ENCODE results near the gene KANSL1.
"Not testable (repeated sequence)": the region's sequence is repeated elsewhere in the genome, so short reads cannot be mapped to it uniquely, and the experiment has no call there.

KANSL1 gene

DNA sequence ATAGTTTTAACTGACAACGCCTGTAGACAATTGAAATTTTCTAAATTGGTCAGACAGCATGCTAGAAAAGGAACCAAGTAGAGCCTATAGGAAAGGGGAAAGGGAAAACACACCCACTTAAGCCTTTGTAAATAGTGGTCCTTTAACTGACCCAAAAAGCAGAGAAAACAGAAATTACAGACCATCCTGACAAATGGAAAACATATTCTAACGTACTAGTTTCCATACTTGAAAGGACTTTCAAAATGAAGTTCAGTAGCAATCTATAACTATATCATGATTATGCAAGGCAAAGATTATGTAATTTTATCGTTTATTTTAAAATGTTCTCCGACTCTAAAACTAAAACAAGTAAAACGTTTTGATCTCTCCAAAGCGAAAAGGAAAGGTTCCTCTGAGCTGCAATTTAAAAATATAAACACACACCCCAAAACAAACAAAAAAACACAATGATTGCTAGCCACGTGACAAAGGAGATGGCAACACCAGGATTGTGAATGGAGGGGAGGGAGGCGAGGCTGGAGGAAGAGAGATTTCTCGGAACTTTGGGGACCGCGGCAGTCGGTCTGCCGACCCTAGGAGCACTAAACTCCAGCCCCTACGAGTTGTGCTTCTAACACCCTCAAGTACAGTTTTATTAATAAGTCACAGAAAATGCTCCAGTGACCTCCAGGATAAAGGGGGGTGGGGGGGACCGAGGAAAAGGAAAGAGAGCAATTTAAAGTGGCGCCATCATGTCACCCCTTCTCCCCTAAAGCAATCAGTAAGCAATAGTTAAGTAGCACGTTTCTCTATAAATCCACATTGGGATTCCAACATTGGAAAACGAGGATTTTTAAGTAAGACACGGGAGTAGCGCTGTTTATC is 1.7 kb downstream of the KANSL1 start:
- DNase-seq: peak; percentile 41 to 62

DNA sequence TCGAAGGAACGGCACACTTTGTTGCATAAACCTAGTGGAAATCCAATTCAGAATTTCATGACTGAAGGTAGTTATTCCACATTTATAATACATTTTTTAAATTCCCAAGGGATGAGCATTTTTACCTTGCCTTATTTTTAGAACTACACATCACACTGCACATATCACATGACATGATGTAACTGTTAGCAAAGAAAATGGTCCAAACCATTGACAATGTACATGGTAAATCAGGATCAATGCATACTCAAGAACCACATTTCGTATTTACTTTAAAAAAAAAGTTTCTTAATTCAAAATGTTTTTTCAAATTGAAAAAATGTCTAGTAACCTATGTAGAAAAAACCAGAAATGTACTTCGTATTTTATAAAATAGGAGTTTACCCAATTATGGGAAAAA is 2.5 kb downstream of the KANSL1 start:
- DNase-seq: no peak

DNA sequence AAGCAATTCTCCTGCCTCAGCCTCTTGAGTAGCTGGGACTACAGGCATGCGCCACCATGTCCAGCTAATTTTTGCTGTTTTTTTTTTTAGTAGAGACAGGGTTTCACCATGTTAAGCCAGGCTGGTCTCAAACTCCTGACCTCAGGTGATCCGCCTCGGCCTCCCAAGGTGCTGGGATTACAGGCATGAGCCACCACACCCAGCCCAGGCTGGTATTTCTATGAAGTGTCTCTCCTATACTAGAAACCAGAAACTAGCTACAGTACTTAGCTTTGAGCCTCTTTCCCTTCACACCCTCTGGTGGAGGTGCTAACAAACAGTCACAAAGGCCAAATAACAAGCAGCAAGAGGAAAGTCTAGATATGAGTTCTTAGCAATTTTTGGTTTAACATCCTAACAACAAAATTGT is 6.4 kb downstream of the KANSL1 start:
- DNase-seq: peak in 1 of 2 experiments; percentile 64

DNA sequence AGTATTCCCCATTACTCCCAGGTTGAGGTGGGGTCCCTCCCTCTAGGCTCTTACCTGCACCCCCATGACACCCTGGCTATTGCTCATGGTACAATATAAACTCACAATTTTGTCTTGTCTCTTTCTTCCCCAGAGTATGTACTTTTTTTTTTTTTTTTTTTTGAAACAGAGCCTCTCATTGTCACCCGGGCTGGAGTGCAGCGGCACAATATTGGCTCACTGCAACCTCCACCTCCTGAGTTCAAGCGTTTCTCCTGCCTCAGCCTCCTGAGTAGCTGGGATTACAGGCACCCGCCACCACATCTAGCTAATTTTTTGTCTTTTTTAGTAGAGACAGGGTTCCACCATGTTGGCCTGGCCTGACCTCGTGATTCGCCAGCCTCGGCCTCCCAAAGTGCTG is 8.5 kb downstream of the KANSL1 start:
- DNase-seq: no peak

DNA sequence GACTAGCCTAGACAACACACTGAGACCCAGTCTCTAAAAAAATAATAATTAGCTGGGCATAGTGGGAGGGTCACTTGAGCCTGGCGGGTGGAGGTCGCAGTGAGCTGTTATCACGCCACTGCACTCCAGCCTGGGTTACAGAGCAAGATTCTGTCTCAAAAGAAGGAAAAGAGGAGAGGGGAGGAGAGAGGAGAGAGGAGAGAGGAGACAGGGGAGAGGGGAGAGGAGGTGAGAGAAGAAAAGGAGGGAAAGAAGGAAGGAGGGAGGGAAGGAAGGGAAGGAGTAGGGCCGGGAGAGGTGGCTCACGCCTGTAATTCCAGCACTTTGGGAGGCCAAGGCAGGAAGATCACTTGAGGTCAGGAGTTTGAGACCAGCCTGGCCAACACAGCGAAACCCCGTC is 9.8 kb downstream of the KANSL1 start:
- not testable (repeated sequence) for DNase-seq

DNA sequence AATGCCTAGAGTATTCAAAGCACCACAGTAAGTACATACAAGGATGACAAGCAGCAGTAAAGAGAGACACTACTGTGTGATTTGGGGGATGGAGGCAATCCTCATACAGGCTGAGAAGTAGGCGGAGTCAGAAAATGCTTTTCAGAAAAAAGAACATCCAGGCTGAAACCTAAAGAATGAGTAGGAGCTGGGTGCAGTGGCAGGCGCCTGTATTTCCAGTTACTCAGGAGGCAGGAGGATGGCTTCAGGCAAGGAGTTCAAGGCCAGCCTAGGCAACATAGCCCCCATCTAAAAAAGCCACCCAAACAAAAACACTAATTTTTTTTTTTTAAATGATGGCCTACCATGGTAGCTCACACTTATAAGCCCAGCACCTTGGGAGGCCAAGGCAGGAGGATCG is 10.3 kb downstream of the KANSL1 start:
- DNase-seq: no peak

DNA sequence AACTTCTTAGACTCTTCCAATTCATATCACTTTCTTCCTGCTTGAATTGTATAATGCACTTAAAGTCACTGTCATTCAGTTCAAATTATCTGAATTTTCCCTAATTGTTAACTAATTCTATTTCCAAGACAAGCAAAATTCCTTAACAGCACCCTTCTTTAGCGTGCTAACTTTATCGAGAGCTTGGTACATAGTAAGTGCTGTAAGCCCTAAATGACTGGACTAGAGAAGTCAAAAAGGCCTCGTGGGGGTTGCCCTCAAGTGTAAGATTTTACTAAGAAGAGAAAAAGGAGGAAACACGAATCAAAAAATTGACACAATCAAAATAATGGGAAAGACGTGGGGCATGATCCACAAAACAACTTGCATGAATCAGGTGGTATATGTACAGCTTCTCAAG is 11.3 kb downstream of the KANSL1 start:
- no peak for DNase-seq

DNA sequence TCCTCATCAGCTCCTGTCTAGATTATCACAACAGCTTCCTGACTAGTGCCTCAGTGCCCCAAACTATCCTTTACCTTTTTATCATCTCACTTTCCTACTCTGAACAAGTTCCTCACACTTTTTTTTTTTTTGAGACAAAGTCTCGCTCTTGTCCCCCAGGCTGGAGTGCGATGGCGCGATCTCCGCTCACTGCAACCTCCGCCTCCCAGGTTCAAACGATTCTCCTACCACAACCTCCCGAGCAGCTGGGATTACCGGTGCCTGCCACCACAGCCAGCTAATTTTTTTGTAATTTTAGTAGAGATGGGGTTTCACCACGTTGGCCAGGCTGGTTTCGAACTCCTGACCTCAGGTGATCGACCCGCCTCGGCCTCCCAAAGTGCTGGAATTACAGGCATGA is 11.9 kb downstream of the KANSL1 start:
- DNase-seq: not testable (repeated sequence)

DNA sequence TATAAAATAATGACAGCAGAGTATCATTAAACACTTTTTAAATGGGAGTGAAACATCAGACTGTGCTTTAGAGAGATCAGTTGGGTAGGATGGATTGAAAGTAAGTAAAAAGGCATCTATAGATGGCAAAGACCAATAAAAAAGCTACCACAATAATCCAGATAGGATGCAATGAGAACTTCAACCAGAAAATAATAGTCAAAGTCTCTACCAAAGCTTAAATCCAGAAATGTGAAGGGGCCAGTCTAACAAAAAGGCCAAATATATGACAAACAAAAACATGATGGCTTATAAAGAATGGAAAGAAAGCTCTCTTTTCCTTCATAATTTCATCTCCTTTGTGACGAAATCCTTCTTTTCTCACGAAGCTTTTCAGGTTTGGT is 12.3 kb downstream of the KANSL1 start:
- DNase-seq: no peak

DNA sequence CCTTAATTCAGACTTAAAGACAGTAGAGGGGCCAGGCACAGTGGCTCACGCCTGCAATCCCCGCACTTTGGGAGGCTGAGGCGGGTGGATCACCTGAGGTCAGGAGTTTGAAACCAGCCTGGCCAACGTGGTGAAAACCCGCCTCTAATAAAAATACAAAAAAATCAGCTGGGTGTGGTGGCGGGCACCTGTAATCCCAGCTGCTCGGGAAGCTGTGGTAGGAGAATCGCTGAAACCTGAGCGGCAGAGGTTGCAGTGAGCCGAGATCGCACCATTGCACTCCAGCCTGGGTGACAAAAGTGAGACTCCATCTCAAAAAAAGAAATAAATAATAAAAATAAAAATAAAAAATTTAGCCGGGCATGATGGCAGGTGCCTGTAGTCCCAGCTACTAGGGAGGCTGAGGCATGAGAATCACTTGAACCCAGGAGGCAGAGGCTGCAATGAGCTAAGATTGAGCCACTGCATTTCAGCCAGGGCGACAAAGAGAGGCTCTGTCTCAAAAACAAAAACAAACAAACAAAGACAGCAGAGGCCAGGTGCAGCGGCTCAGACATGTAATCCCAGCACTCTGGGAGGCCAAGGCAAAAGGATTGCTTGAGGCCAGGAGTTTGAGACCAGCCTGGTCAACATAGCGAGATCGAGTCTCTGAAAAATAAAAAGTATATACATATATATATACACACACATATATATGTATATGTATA is 12.9 kb downstream of the KANSL1 start:
- not testable (repeated sequence) for DNase-seq

- no peak for DNase-seq
Measured at GRCh38 chr17:46179375-46179999, 13.7 kb downstream of the KANSL1 start.

GRCh38 chr17:46178550-46179214 is 14.5 kb downstream of the KANSL1 start:
- no peak for DNase-seq

DNA sequence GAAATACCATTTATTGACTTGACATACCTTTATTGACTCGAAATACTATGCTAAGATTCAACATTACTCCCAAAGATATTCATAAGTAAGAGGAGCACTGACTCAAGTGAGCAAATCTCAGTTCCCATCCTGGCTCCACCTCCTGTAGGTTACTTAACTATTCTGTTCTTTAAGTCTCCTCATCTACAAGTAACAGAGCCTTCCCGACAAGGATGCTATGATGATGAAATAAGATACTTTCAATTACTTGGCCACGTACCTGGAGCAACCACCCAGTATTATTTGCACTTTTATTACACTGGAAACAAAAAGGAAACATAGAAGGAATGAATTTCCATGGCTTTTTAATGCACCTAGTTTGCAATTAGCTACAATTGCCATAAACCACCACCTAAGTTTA is 16.3 kb downstream of the KANSL1 start:
- no peak for DNase-seq

GRCh38 chr17:46175891-46176290 is 17.3 kb downstream of the KANSL1 start:
- DNase-seq: no peak

DNA sequence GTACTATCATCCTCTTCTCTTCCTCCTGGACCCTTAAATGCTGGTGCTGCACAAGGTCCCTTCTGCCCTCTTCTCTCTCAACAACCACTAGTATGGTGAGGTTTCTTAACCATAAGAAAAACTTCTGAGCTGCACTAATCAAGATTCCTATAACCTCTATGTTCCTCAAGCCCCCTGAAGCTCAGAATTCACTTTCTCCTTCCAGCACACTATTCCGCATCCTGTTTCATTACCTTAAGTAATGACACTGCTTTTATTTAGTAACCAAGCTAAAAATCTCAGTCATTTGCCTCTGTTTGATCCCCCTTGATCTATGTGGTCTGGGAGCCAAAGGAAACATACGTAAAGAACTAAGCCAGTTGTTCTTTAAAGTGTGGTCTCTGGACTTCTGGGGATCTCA is 20.1 kb downstream of the KANSL1 start:
- no peak for DNase-seq

DNA sequence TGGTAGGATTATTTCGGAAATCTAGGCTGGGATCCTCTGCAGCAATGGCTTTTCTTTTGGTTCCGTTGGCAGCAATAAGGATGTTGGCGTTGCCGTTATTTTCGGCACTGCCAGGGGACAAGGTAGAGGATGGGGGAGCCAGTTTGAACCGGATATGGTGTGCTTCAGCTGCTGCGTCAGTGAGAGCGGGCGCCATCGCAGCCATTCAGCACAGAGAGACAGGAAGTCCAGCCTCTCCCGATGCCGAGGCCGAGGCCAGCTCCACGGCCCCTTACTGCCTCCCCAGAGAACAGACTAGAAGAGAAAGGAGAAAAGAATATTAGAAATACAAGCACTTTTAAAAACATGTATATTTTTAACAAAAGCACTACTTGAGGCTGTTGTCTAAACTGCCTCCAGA is 21.3 kb downstream of the KANSL1 start:
- DNase-seq: no peak

DNA sequence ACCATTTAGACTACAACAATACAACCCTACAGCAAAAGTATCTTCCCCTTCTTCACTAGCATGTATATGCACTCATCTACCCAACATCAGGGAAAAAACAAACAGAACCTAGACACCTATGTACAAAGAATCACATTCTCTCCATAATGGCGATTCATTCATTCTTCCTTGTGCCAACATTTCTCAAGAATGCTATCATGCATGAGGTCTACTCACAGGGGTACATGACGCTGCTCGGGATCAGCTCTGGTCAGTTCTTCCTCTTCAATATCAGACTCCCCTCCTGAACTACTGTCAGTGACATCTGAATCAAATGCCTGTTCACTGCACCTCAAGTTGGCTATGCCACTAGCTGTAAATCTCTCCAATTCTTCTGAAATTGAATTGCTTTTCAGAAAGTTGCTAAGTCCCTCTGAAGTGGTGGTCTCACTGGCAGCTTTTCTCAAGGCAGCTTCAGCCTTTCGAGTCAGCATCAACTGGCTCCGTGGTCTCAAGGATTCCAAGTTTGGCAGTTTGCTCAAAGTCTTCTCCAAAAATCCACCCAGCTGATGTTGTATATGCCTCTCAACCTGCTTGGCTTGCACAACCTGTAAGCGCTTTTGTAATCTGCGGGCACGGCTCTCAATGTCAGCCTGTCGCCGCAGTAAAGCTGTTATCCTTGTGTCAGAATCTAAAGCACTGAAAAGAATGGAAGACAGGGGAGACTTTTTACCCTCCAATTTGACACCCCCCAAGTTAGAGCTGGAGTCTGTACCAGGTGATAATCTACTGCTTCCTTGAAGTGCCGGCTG is 22.4 kb downstream of the KANSL1 start:
- no peak for DNase-seq

- no peak for DNase-seq
Measured at GRCh38 chr17:46169913-46170638, 23.2 kb downstream of the KANSL1 start.

DNA sequence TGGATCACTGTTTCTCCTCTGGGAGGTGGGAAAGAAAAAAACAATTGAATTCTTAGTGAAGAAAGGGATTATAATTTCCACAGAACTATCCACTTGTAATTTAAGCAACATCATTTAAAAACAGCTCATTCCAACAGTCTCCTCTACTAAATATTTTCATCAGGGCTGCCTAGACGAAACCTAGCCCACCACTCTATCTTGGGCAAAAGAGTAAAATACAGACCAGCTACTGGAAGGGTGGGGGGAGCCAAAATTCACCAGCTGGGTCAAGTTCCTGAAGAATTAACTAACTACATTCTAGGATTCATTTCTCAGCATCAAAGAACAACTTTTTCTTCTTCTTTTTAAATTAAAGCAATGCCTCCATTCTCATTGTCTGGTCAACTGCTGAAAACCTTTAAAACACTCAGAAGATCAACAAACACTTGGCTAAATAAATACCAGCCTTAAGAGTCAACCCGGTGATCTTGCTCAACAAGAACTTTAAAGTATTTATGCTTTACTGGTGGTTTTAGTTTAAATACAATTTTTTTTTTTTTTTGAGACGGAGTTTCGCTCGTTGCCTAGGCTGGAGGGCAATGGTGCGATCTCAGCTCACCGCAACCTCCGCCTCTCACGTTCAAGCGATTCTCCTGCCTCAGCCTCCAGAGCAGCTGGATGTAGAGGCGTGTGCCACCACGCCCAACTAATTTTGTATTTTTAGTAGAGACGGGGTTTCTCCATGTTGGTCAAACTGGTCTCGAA is 25.2 kb downstream of the KANSL1 start:
- no peak for DNase-seq

DNA sequence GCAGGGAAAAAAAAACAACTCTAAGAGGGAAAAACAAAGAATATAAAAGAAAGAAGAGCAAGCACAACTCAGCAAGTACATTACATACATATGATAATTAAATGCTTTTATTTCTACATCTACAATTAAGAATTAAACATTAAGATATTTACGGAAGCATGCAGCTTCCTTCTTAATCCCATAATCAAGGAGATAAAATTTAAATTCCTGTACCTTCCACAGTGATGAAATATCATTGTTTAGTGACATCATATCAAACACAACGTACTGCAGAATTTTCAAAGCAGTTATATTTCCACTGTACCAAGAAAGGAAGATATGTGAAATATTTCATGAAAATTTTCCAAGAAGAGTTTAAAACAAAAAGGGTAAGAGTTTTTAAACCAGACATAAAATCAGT is 26.0 kb downstream of the KANSL1 start:
- no peak for DNase-seq

DNA sequence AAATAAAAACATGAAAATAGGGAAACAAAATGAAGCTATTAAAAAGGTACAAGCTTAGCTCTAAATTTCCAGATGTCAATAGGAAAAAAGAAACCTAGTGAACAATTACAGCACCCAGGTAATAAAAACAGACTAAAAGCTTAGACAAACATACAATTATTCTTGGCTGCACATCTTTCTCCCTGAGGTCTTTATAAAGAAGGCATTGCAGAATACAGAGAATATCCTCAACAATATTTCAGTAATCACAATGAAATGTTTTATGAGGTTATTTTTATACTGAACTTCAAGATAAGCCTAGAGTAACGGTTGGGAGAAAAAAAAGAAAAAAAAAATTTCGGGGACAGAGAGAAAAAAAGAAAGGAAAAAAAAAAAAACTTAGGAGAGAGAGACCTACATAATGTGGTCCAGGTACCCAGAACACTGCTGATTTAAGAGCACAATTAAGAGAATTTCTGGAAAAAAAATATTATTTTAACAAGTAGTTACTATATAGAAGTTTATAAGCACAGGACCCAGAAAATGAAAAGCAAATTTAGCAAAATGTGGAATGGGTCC is 26.5 kb downstream of the KANSL1 start:
- DNase-seq: no peak

Measured in SW 1271 (cell line).